ENCODE results near the gene DOCK2. TPM values are rescaled to one million over a fixed set of nuclear protein-coding genes. Genes with fewer than 3 reads are reported as not detected.

Gene DOCK2
- polyA plus RNA-seq, 1 of the 3 experiments (the other 2 are of a cell fraction) = 3.8 TPM

- H3K4me1 ChIP-seq (ENCODE audit: control insufficient read depth in 1 of 2, insufficient read depth in 2 of 2, low read depth in 1 of 2, low read length in 1 of 2) = peaks cover 0 to 12% of the 10 kb centered on the region in 2 experiments; a peak in 2 of 4 replicates
- H3K27ac ChIP-seq (ENCODE audit: low read depth in 2 of 2, low read length in 1 of 2) = peak overlapping the region in 1 of 2 experiments; percentile 42; a peak in 2 of 4 replicates
- H3K4me3 ChIP-seq (ENCODE audit: low read depth in 2 of 2, low read length in 1 of 2) = no peak overlapping the region
- no peaks in the 10 kb centered on the region for H3K9me3 ChIP-seq
- no peak overlapping the region; the same call in 1 of the 2 replicates for H3K4me2 ChIP-seq
- TF ChIP-seq MEF2A (IDR thresholded peaks at IDR 0.05; ENCODE audit: borderline replicate concordance, low read depth) (peak; percentile 11; the same call in 1 of the 2 replicates), TEAD4 (IDR thresholded peaks at IDR 0.05; ENCODE audit: borderline replicate concordance, insufficient read depth) (0 out of 2 replicates have a peak, but pooled peaks have one; percentile 37), RAD21 (IDR thresholded peaks at IDR 0.05; ENCODE audit: low read length) (no peak), EZH2phosphoT487 (IDR thresholded peaks at IDR 0.05; ENCODE audit: borderline replicate concordance, low read depth) (no peak), JUND (IDR thresholded peaks at IDR 0.05) (peak; percentile 32), NFIC (IDR thresholded peaks at IDR 0.05; ENCODE audit: borderline replicate concordance) (no peak), TCF12 (IDR thresholded peaks at IDR 0.05) (peak; percentile 82), PBX3 (IDR thresholded peaks at IDR 0.05) (peak; percentile 71)
- POLR2A ChIA-PET = no interaction called here
- no peaks in the 10 kb centered on the region for H3K9me2 ChIP-seq
- no peaks in the 10 kb centered on the region for H3K36me3 ChIP-seq (replicated peaks in 1 of 2; ENCODE audit: control insufficient read depth in 1 of 2, insufficient read depth in 2 of 2, low read length in 1 of 2)
- H3K27me3 ChIP-seq (ENCODE audit: insufficient read depth) = no peaks in the 10 kb centered on the region
- H4K20me1 ChIP-seq (ENCODE audit: insufficient read depth) = no peaks in the 10 kb centered on the region
- no peaks in the 10 kb centered on the region for H3K79me2 ChIP-seq (ENCODE audit: insufficient read depth)
- CTCF ChIA-PET = no interaction called here
- DNase-seq = no peak
- no peak overlapping the region for H3K9ac ChIP-seq
- H3F3A ChIP-seq (replicated peaks; ENCODE audit: insufficient read depth) = peaks cover 21% of the 10 kb centered on the region
- 95% methylated on average over 1 of the region's 1 CpG for WGBS (ENCODE audit: low lambda C conversion rate)
- no peak overlapping the region for H2AFZ ChIP-seq (ENCODE audit: low read depth)
These were observed 119.9 kb downstream of the DOCK2 start for GRCh38 chr5:169757016-169757415.

GRCh38 chr5:169758886-169759285, 121.8 kb downstream of the DOCK2 start:
- ChIA-PET CTCF (interaction anchor here (1.1 kb wide), 1 partner anchor 57 kb away, joined by 3 read pairs; no protein-coding TSS in a partner anchor), POLR2A (no interaction called here)
- H3K36me3 ChIP-seq (replicated peaks in 1 of 2; ENCODE audit: control insufficient read depth in 1 of 2, insufficient read depth in 2 of 2, low read length in 1 of 2) = no peaks in the 10 kb centered on the region
- no peak overlapping the region for H3K9ac ChIP-seq
- TF ChIP-seq TCF12 (IDR thresholded peaks at IDR 0.05) (peak; percentile 42; the same call in 1 of the 2 replicates), SMC3 (IDR thresholded peaks at IDR 0.05; ENCODE audit: low read depth, low read length) (no peak)
- H3K4me3 ChIP-seq (ENCODE audit: low read depth in 2 of 2, low read length in 1 of 2) = no peak overlapping the region
- DNase-seq = no peak
- H3K9me3 ChIP-seq = no peaks in the 10 kb centered on the region
- no peaks in the 10 kb centered on the region for H3K79me2 ChIP-seq (ENCODE audit: insufficient read depth)
- H4K20me1 ChIP-seq (ENCODE audit: insufficient read depth) = no peaks in the 10 kb centered on the region
- no peak overlapping the region for H2AFZ ChIP-seq (ENCODE audit: low read depth)
- H3K27ac ChIP-seq (ENCODE audit: low read depth in 2 of 2, low read length in 1 of 2) = peak overlapping the region in 1 of 2 experiments; percentile 12; a peak in 1 of 4 replicates
- no peaks in the 10 kb centered on the region for H3K9me2 ChIP-seq
- H3K4me1 ChIP-seq (ENCODE audit: control insufficient read depth in 1 of 2, insufficient read depth in 2 of 2, low read depth in 1 of 2, low read length in 1 of 2) = peaks cover 9 to 25% of the 10 kb centered on the region in 2 experiments; a peak in 3 of 4 replicates
- H3F3A ChIP-seq (replicated peaks; ENCODE audit: insufficient read depth) = peaks cover 23% of the 10 kb centered on the region
- no peaks in the 10 kb centered on the region for H3K27me3 ChIP-seq (ENCODE audit: insufficient read depth)
- no peak overlapping the region for H3K4me2 ChIP-seq

GRCh38 chr5:169760229-169760628, 123.2 kb downstream of the DOCK2 start:
- no peak overlapping the region for H3K4me3 ChIP-seq (ENCODE audit: low read depth in 2 of 2, low read length in 1 of 2)
- no peak overlapping the region for H3K9ac ChIP-seq
- DNase-seq = no peak
- H3K4me2 ChIP-seq = no peak overlapping the region
- no peaks in the 10 kb centered on the region for H3K79me2 ChIP-seq (ENCODE audit: insufficient read depth)
- no peaks in the 10 kb centered on the region for H3K36me3 ChIP-seq (replicated peaks in 1 of 2; ENCODE audit: control insufficient read depth in 1 of 2, insufficient read depth in 2 of 2, low read length in 1 of 2)
- ChIA-PET CTCF (interaction anchor here (0.6 to 0.8 kb wide), 2 partner anchors 9 to 220 kb away, joined by 3 to 4 read pairs; partner anchors contain the start of gene INSYN2B), POLR2A (no interaction called here)
- no peak overlapping the region for H2AFZ ChIP-seq (ENCODE audit: low read depth)
- no peak overlapping the region for H3K27ac ChIP-seq (ENCODE audit: low read depth in 2 of 2, low read length in 1 of 2)
- no peaks in the 10 kb centered on the region for H3K9me2 ChIP-seq
- H3K27me3 ChIP-seq (ENCODE audit: insufficient read depth) = no peaks in the 10 kb centered on the region
- no peaks in the 10 kb centered on the region for H3K9me3 ChIP-seq
- peaks cover 23% of the 10 kb centered on the region for H3F3A ChIP-seq (replicated peaks; ENCODE audit: insufficient read depth)
- peaks cover 12 to 27% of the 10 kb centered on the region in 2 experiments; a peak in 3 of 4 replicates for H3K4me1 ChIP-seq (ENCODE audit: control insufficient read depth in 1 of 2, insufficient read depth in 2 of 2, low read depth in 1 of 2, low read length in 1 of 2)
- H4K20me1 ChIP-seq (ENCODE audit: insufficient read depth) = no peaks in the 10 kb centered on the region
- no peak for TF ChIP-seq FOXJ3 (CRISPR knock-in tag; IDR thresholded peaks at IDR 0.05)
- TF ChIP-seq SMC3 (IDR thresholded peaks at IDR 0.05; ENCODE audit: low read depth, low read length) = no peak
- TF ChIP-seq USF1 (IDR thresholded peaks at IDR 0.05; ENCODE audit: borderline replicate concordance, low read depth) = no peak
- no peak for TF ChIP-seq GABPA (IDR thresholded peaks at IDR 0.05; ENCODE audit: low read depth)
- no peak for TF ChIP-seq EP300 (IDR thresholded peaks at IDR 0.05; ENCODE audit: borderline replicate concordance in 1 of 2, low read depth in 1 of 2, low read length in 1 of 2)
- no peak for TF ChIP-seq NFIC (IDR thresholded peaks at IDR 0.05; ENCODE audit: borderline replicate concordance)
- no peak for TF ChIP-seq IRF3 (IDR thresholded peaks at IDR 0.05; ENCODE audit: low read depth, low read length)
- no peak for TF ChIP-seq JUND (IDR thresholded peaks at IDR 0.05)
- TF ChIP-seq RFX5 (IDR thresholded peaks at IDR 0.05; ENCODE audit: low read length) = no peak
- no peak for TF ChIP-seq POLR2AphosphoS5 (IDR thresholded peaks at IDR 0.05; ENCODE audit: low read depth, low read length)
- TF ChIP-seq TAF1 (IDR thresholded peaks at IDR 0.05; ENCODE audit: borderline replicate concordance, low read depth, low read length) = no peak
- no peak for TF ChIP-seq EZH2phosphoT487 (IDR thresholded peaks at IDR 0.05; ENCODE audit: borderline replicate concordance, low read depth)
- no peak for TF ChIP-seq CTCF (IDR thresholded peaks at IDR 0.05)

All from SK-N-SH (cell line).